Measurements from ENCODE around the gene NCBP2.

- TF ChIP-seq EZH2phosphoT487 (conservative IDR thresholded peaks at IDR 0.05; ENCODE audit: low read length) (no peak), CTCF (IDR thresholded peaks at IDR 0.05; ENCODE audit: insufficient read depth, low read length, poor library complexity, severe bottlenecking) (no peak)
These were observed 21.6 kb downstream of the NCBP2 start for GRCh38 chr3:196920733-196921132.

Data from SU-DHL-6 (cell line).